ENCODE data around the gene ACSS2.

ACSS2 gene, protein sequence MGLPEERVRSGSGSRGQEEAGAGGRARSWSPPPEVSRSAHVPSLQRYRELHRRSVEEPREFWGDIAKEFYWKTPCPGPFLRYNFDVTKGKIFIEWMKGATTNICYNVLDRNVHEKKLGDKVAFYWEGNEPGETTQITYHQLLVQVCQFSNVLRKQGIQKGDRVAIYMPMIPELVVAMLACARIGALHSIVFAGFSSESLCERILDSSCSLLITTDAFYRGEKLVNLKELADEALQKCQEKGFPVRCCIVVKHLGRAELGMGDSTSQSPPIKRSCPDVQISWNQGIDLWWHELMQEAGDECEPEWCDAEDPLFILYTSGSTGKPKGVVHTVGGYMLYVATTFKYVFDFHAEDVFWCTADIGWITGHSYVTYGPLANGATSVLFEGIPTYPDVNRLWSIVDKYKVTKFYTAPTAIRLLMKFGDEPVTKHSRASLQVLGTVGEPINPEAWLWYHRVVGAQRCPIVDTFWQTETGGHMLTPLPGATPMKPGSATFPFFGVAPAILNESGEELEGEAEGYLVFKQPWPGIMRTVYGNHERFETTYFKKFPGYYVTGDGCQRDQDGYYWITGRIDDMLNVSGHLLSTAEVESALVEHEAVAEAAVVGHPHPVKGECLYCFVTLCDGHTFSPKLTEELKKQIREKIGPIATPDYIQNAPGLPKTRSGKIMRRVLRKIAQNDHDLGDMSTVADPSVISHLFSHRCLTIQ
- 14.5 to 25.7 reads per million in 2 donors for total RNA-seq

- peak; percentile 98 for DNase-seq
Observed at GRCh38 chr20:34876406-34877282, at the start of gene ACSS2. ACSS2 (plus strand) TSS chr20:34876612; CDS start chr20:34876646, 34 bp downstream.

GRCh38 chr20:34829191-34829590 lies 47.2 kb upstream of the ACSS2 start:
- DNase-seq, result no peak

- DNase-seq, result no peak
Observed at GRCh38 chr20:34831936-34832335, 44.5 kb upstream of the ACSS2 start.

GRCh38 chr20:34834459-34834893 lies 41.9 kb upstream of the ACSS2 start:
- no peak for DNase-seq

GRCh38 chr20:34842143-34842542 lies 34.3 kb upstream of the ACSS2 start:
- no peak for DNase-seq

DNA sequence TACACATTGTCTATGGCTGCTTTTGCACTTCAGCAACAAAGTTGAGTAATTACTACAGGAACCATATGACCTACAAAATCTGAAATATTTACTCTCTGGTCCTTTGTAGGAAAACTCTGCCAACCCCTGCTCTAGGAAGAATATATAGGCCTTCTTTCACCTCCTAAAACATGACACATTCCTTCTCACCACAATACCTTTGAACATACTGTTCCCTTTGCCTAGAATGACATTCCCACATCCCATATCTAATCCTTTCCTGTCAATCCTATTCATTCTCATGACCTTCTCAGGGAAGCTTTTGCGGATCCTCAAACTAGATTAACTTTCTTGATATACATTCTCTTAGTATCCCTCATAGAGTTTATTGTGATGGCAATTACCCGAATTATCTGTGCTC lies 33.0 kb upstream of the ACSS2 start:
- no peak for DNase-seq

DNA sequence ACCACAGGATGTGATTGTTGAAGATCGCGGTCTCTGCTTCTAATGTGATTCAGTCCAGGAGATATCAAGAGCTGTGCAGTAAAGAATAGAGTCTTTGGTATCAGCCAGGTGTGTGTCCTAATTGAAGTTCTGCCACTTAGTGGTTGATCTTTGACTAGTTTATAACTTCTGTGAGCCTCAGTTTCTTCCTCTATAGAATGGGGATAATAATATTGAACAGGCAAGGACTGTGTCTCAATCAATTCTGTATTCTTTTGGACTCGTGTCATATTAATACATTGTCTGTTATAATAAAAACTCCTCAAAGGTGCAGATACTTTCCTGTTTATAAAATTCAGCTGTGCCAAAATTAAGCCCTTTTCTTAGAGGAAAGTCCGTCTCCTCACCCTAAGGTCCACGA lies 27.8 kb upstream of the ACSS2 start:
- DNase-seq, result no peak

GRCh38 chr20:34849778-34850177 lies 26.6 kb upstream of the ACSS2 start:
- no peak for DNase-seq

GRCh38 chr20:34850969-34851368 lies 25.4 kb upstream of the ACSS2 start:
- DNase-seq, result no peak

DNA sequence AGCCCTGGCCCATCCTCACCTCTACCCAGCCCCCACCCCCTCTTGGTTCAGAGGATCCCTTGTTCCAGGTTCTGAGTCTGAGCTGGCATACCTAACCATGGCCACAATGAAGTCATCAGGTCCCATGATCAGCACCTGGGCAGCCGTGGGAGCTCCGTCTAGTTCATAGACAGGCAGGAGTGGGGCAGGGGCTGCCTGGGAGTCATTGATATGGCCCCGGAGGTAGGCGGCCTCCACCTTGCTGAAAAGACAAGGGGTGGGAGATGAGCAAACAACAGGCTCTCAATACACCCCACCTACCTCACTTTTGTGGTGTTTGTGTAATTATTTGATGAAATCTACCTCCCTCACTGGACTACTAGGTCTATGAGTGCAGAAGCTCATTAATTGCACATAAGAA lies 24.1 kb upstream of the ACSS2 start:
- no peak for DNase-seq

GRCh38 chr20:34859367-34859766 lies 17.0 kb upstream of the ACSS2 start:
- no peak for DNase-seq

GRCh38 chr20:34859826-34860545 lies 16.4 kb upstream of the ACSS2 start:
- no peak for DNase-seq

GRCh38 chr20:34861386-34862084 lies 14.9 kb upstream of the ACSS2 start:
- no peak for DNase-seq

DNA sequence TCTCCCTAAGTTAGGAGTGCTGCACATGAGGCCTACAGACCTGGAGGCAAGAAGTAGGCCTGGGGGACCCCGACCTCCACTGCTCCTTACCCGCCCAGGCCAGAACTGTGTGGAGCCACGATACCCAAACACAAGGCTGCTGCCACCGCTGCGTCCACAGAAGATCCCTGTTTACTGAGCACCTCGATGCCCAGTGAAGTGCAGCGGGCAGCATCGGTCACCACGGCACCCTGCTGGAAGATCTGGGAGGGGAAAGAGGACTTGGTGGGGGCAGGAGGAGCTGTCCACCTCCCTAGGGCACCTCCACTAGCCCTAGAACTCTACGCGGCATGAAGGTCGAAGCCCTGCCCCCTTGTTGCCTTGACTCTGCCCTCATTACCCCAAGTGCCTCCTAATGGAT lies 13.7 kb upstream of the ACSS2 start:
- no peak for DNase-seq

DNA sequence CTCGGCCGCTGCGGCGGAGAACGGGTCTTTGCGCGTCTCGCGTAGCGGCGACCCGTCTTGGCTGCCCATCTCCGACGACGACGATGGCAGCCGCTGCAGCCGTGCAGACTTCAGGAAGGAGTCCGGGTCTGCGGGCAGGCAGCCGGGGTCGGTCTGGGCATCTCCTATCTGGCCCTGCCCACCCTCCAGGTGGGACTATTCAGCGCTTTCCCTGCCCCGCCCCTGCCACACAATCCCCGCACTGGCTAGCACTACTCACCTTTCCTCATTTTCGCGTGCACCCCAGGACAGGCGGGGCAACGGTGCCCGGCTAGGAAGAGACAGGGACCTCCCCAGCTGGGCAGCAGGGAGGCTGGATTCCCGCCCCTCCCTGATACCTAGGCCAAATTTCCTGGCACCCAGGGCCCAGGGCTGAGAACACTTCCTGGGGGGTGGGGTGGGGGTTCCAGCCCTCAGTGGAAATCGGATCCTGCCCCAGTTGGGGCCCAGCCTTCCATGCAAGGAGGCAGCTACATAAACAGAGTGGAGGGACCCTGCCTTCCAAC lies 12.9 kb upstream of the ACSS2 start:
- DNase-seq, result no peak

- DNase-seq, result no peak
Observed at GRCh38 chr20:34864216-34864615, 12.2 kb upstream of the ACSS2 start.

DNA sequence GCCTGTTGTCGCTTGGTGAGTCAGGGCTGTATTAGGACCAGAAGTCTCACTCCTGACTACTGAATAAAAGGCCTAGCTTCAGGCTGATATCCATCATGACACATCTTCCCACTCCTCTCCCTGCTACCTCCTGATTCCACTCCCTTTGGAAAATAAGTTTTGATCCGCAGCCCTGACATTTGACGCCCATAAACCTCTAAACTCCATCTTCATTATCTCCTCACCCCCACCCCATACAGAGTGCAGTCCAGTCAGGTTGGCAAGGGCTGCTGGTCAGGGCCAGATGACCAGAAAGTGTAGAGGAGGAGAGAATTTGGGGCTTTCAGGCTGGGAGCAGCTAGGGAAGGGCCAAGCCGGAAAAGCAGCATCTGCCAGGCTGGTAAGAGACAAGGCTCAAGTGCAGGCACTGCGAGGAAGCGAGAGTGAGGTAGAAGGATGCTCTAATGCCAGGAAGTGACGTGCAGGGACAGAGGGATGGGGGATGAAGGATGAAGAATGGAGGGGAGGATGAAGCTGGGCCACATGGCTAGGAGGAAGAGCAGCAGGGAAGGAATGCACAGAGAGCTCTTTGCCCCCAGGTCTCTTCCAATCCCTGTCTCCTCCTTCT lies 5.0 kb upstream of the ACSS2 start:
- DNase-seq, result no peak

DNA sequence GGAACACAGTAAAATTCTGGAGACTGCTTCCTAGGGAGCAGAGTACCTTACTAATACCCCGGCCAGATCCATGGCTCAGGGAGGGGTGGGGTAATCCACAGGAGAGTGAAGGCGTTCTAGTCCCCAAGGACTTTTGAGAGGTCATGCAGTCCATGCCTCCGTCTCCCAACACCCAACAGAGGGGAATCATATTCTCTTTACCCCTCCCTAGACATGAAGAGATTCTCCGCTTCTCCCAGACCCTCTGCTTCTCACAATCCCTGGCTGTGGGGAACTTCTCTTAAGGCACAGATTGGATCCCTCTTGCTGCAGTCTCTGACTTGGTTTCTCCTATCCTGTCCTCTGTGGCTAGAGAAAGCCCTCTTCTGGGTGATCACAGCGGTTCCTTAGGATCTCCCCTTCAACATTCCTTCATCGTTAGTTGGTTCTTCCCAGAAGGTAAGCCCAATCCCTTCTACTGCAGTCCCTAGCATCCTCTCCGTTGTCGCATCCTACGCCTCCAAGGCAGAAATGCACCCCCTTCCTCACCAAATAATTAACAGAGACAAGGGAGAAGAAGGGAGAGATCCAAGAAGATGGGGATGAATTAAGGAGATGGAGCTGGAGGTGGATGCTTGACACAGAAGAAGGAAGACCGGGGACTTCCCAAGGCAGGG lies 4.3 kb upstream of the ACSS2 start:
- DNase-seq, result no peak

- peak; percentile 89 for DNase-seq
Observed at GRCh38 chr20:34872622-34873224, 3.7 kb upstream of the ACSS2 start, which contains the start of gene GGT7. GGT7 (minus strand) TSS chr20:34872856; CDS start chr20:34872815, 41 bp downstream.

DNA sequence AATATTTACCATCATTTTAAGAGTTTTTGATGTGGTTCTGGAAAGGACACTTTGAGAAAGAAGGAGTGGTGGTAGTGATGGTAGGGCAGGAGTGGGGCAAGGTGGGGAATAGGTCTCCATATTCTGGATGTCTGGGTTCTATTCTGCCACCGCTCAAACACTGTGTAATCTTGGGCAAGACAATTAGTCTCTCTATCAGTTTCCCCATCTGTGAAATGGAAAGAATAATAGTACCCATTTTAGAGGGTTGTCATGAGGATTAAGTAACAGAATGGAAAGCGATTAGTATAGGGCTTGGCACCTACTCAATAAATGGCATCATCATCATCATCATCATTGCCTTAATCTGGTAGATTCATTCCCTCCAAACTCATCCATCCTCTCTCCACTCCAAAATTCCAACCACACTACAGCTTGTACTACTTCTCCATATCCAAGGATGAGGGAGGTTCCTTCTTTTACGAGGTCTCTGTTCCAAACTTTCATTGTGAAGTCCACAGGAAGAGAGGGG lies 2.8 kb upstream of the ACSS2 start:
- DNase-seq, result no peak
